ENCODE results near the gene C1orf21. TPM values are rescaled to one million over a fixed set of nuclear protein-coding genes. Genes with fewer than 3 reads are reported as not detected.
A peak's percentile ranks its signal among the peaks of the same experiment; 100 is the strongest.

C1orf21 gene
- total and polyA plus RNA-seq, 2 donors (not counting 3 experiments of a cell fraction or from before 2014, with no cell fraction given): 0.79 to 8.5 TPM

GRCh38 chr1:184483101-184483683, 96.4 kb downstream of the C1orf21 start:
- BruUV-seq (replicated peaks): no TSS peak
- intact Hi-C loops (cut with micrococcal nuclease): no loop called here
- CTCF ChIA-PET: interaction anchor here (1.2 kb wide), 1 partner anchor 209 kb away, joined by 3 read pairs; no protein-coding TSS in a partner anchor

More at GRCh38 chr1:184483101-184483683, 96.4 kb downstream of the C1orf21 start:
- TF ChIP-seq POLR2A (IDR thresholded peaks at IDR 0.05; ENCODE audit: low read depth, low read length): no peak
- no peak for TF ChIP-seq POLR2AphosphoS5 (IDR thresholded peaks at IDR 0.05; ENCODE audit: insufficient read depth, low read depth, low read length)
- no peak for TF ChIP-seq FOS (IDR thresholded peaks at IDR 0.05; ENCODE audit: borderline replicate concordance, insufficient read depth, low read length)
- no peak for TF ChIP-seq CTCF (IDR thresholded peaks at IDR 0.05; ENCODE audit: extremely low read depth in 1 of 2, insufficient read depth in 1 of 2, low read depth in 1 of 2, low read length in 2 of 2)
- TF ChIP-seq JUN (IDR thresholded peaks at IDR 0.05; ENCODE audit: borderline replicate concordance, insufficient read depth, insufficient read length, low read depth): no peak
- DNase-seq (ENCODE audit: low read depth, low spot score) (peak; percentile 22), FAIRE-seq (no peak)
- no peaks in the 10 kb centered on the region for H3K79me2 ChIP-seq (ENCODE audit: control insufficient read depth, insufficient read depth, low read length)
- no peak overlapping the region for H3K4me3 ChIP-seq (replicated peaks in 1 of 3; ENCODE audit: insufficient read depth in 1 of 3, low read depth in 1 of 3, low read length in 3 of 3)
- H3K36me3 ChIP-seq (ENCODE audit: control insufficient read depth in 2 of 2, extremely low read depth in 1 of 2, insufficient read depth in 2 of 2, low read length in 2 of 2): no peaks in the 10 kb centered on the region
- H4K20me1 ChIP-seq (replicated peaks; ENCODE audit: control insufficient read depth, extremely low read depth, insufficient read depth, low read length): no peaks in the 10 kb centered on the region
- H3K27me3 ChIP-seq (ENCODE audit: control insufficient read depth in 2 of 2, insufficient read depth in 2 of 2, low read length in 2 of 2): no peaks in the 10 kb centered on the region
- no peak overlapping the region for H3K27ac ChIP-seq (ENCODE audit: insufficient read depth, low read depth, low read length)
- POLR2A ChIA-PET: no interaction called here
- H3K4me1 ChIP-seq (ENCODE audit: control insufficient read depth, extremely low read depth, insufficient read depth, low read length): no peaks in the 10 kb centered on the region
- H3K9ac ChIP-seq (replicated peaks; ENCODE audit: extremely low read depth, insufficient read depth, low read length): no peak overlapping the region
- no peak overlapping the region for H2AFZ ChIP-seq (ENCODE audit: low read depth, low read length)
- dilution Hi-C loops (cut with MboI; ENCODE audit: extremely low pct_ligation_motif_present, low sequenced_read_pairs): no loop called here
- H3K9me3 ChIP-seq (replicated peaks; ENCODE audit: control insufficient read depth, insufficient read depth, low read length): no peaks in the 10 kb centered on the region
- no peaks in the 10 kb centered on the region for H3K9me1 ChIP-seq (replicated peaks; ENCODE audit: control insufficient read depth, extremely low read depth, insufficient read depth, low read length)
- H3K4me2 ChIP-seq (ENCODE audit: insufficient read depth, low read length): no peak overlapping the region
